Psoas muscle (tissue), 8 donors: ENCODE measurements around the gene CABLES1. TPM values are rescaled to one million over a fixed set of nuclear protein-coding genes. Genes with fewer than 3 reads are reported as not detected.
A peak's percentile ranks its signal among the peaks of the same experiment; 100 is the strongest.

ENCODE experiments used
- ATAC-seq, 4 donors: fragments of 200-7000 bp; cut with Tn5 transposase; one replicate each; pipeline ENCODE4 v1.9.1; 2020; ENCODE audit warnings: moderate library complexity in 3 of 4, mild to moderate bottlenecking in 2 of 4
- DNase-seq, 2 donors: peaks; one replicate each; pipeline ENCODE4 v3.0.0-alpha.2; 2020
- H3K27ac ChIP-seq: fragments of 200-600 bp; one replicate; pipeline ENCODE4 v1.8.0; 2022
- H3K27me3 ChIP-seq, 3 donors: fragments of 200-600 bp in 1 of 3; one replicate each; pipeline versions ENCODE4 v1.6.1 to v1.8.0; 2013 to 2022; ENCODE audit warnings: low read length in 2 of 3, mild to moderate bottlenecking in 2 of 3, moderate library complexity in 1 of 3; ENCODE audit not compliant: insufficient read depth in 3 of 3
- H3K36me3 ChIP-seq, 2 donors: fragments of 200-600 bp in 1 of 2; one replicate each; pipeline versions ENCODE4 v1.6.1 to v1.8.0; 2013 to 2022; ENCODE audit warnings: low read depth in 1 of 2, mild to moderate bottlenecking in 1 of 2, moderate library complexity in 1 of 2; ENCODE audit not compliant: insufficient read depth in 1 of 2
- H3K4me1 ChIP-seq: fragments of 200-600 bp; one replicate; pipeline ENCODE4 v1.8.0; 2022
- H3K4me3 ChIP-seq: fragments of 200-600 bp; one replicate; pipeline ENCODE4 v1.8.0; 2022; ENCODE audit warnings: mild to moderate bottlenecking
- H3K9me3 ChIP-seq: fragments of 200-600 bp; one replicate; pipeline ENCODE4 v1.8.0; 2022
- CTCF ChIP-seq: fragments of 200-600 bp; IDR thresholded peaks from one replicate; pipeline ENCODE4 v1.8.0; 2022; ENCODE audit warnings: antibody characterized with exemption
- WGBS, 3 donors: extraction: QIAGEN DNeasy Blood & Tissue Kit; methylation state at CpG; one replicate each; pipeline versions ENCODE4 v1.1.6 to v1.1.7; 2013; 5-methylcytosine and 5-hydroxymethylcytosine counted together
- intact Hi-C, 2 donors: fragments of 100-400 bp; cut with DNase I; formaldehyde crosslinking; loops; one replicate each; pipeline versions ENCODE4 v1.11.0 to v1.14.2; 2022
- polyA plus RNA-seq, 3 donors: library from polyadenylated mRNA; stranded (reverse); fragments of 200-250 nt; gene quantifications; one replicate each; pipeline ENCODE4 v1.2.3, GENCODE V29; 2013
- total RNA-seq, 4 donors: library from RNA; stranded (reverse); fragmentation: NEBNext Ultra II Directional in 2 of 4; extraction: Animal tissue kit (Norgen Biotek cat#: 25700) in 2 of 4; gene quantifications; one replicate each; pipeline versions ENCODE4 v1.2.1 to v1.2.4, GENCODE V29; 2021 to 2023
- donor health status: healthy with polysubstance abuse.
- donor health status: DM: no; HTN: no; CAD: no; lungs with moderate emphysema.
- donor health status: Bipolar disorder and iron deficiency.
- donor health status: healthy.
- donor health status: DM: yes; HTN: yes; CAD: no.
- donor health status: DM: no; HTN: no; CAD: no.
- donor health status: DM: no; HTN: no; CAD: no.
- donor health status: DM: yes; HTN: yes; CAD: no.

The CABLES1 gene
- total and polyA plus RNA-seq, 7 donors = 0.42 to 1.5 (median 0.98) TPM

GRCh38 chr18:23237524-23238151 is 102.4 kb downstream of the CABLES1 start:
- H3K4me3 ChIP-seq = peak overlapping the region; percentile 53
- TF ChIP-seq CTCF = no peak
- 23 to 53% (median 24%) methylated on average over 17 of the region's 17 CpGs for WGBS, 3 donors
- H3K4me1 ChIP-seq = no peaks in the 10 kb centered on the region
- intact Hi-C loops = no loop called here
- ATAC-seq (peak; percentile 25 to 74 (median 64)), DNase-seq (peak; percentile 51 to 76)
- peak overlapping the region; percentile 54 for H3K27ac ChIP-seq
- H3K9me3 ChIP-seq = no peaks in the 10 kb centered on the region
- no peaks in the 10 kb centered on the region for H3K36me3 ChIP-seq
- H3K27me3 ChIP-seq = no peaks in the 10 kb centered on the region

- Histone ChIP-seq H3K27me3 (no peaks in the 10 kb centered on the region), H3K9me3 (no peaks in the 10 kb centered on the region), H3K4me3 (peak overlapping the region; percentile 53), H3K27ac (peak overlapping the region; percentile 54), H3K4me1 (no peaks in the 10 kb centered on the region), H3K36me3 (no peaks in the 10 kb centered on the region)
- 21 to 38% (median 28%) methylated on average over 7 of the region's 7 CpGs for WGBS, 3 donors
- intact Hi-C loops = no loop called here
- DNase-seq (no peak), ATAC-seq (peak in 3 of 4 donors; percentile 17 to 64 (median 57))
- no peak for TF ChIP-seq CTCF
Observed at GRCh38 chr18:23238152-23238531, 102.9 kb downstream of the CABLES1 start.

GRCh38 chr18:23238651-23239349 is 103.5 kb downstream of the CABLES1 start:
- Histone ChIP-seq H3K9me3 (no peaks in the 10 kb centered on the region), H3K27ac (no peak overlapping the region), H3K4me3 (no peak overlapping the region), H3K36me3 (no peaks in the 10 kb centered on the region), H3K4me1 (no peaks in the 10 kb centered on the region), H3K27me3 (no peaks in the 10 kb centered on the region)
- WGBS, 3 donors = 58 to 66% (median 59%) methylated on average over 12 of the region's 12 CpGs
- ATAC-seq (peak in 2 of 4 donors; percentile 31 to 33), DNase-seq (no peak)
- intact Hi-C loops = no loop called here
- no peak for TF ChIP-seq CTCF

- intact Hi-C loops = no loop called here
- no peak for ATAC-seq
- no peak overlapping the region for H3K4me3 ChIP-seq
- no peaks in the 10 kb centered on the region for H3K27me3 ChIP-seq
- no peak for DNase-seq
- no peaks in the 10 kb centered on the region for H3K36me3 ChIP-seq
- 86 to 89% (median 87%) methylated on average over 7 of the region's 7 CpGs for WGBS, 3 donors
- H3K9me3 ChIP-seq = no peaks in the 10 kb centered on the region
- no peak overlapping the region for H3K27ac ChIP-seq
- no peaks in the 10 kb centered on the region for H3K4me1 ChIP-seq
- no peak for TF ChIP-seq CTCF
Observed at GRCh38 chr18:23239350-23239692, 104.0 kb downstream of the CABLES1 start.
